GM21360 (cell line): Measurements from ENCODE around the gene ZBTB8A.
A peak's percentile ranks its signal among the peaks of the same experiment; 100 is the strongest.
"Not testable (repeated sequence)": the region's sequence is repeated elsewhere in the genome, so short reads cannot be mapped to it uniquely, and the experiment has no call there.

ENCODE experiments used
- ATAC-seq: cut with Tn5 transposase; IDR thresholded peaks from one replicate; pipeline ENCODE4 v1.9.1; 2021; ENCODE audit warnings: mild to moderate bottlenecking, moderate library complexity; ENCODE audit not compliant: unreplicated experiment

ZBTB8A gene

DNA sequence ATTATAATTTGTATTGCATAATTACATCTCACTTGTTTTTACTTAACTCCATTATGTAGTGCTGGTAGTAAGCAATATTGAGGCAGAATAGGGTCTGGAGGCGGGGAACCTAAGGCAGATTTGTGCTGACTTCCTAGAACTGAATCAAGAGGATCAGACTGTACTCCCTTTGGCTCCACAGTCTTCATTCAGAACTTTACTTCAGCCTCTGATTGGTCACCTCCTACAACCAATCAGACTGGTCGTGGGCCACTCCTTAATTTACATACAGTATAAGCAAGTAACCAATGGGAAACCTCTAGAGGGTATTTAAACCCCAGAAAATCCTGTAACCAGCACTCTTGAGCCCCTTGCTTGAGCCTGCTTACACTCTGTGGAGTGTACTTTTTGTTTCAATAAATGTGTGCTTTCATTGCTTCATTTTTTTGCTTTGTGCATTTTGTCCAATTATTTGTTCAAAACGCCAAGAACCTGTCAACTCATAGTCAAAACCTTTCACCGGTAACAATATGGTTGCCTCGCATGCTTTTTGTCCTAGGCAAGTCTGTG, 79.5 kb downstream of the ZBTB8A start:
- ATAC-seq, result no peak

DNA sequence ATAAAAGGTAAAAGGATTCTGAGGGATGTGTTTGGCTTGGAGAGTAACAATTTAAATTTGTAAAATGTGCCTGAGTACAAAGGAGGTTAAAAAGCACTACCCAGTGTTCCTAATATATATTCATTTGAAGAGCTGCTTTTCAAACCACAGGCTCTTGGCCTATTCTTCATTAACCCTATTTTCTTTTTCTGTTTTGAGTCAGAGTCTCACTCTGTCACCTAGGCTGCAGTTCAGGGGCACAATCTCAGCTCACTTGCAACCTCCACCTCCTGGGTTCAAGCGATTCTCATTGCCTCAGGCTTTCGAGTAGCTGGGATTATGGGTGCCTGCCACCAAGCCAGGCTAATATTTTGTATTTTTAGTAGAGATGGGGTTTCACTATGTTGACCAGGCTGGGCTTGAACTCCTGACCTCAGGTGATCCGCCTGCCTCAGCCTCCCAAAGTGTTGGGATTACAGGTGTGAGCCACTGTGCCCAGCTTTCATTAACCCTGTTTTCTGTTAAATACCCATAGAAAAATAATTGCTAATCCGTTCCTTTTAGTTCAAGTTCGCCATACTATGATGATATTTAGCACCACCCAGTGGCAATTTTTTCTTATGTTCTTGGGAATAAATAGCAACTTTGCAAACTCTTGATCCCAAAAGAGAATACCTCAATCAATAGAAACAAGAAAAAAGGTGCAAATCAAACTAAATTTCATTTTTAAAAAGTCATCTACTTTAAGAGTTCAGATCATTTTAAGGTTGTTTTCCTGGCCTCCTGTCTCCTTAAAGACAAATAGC, 80.7 kb downstream of the ZBTB8A start:
- peak; percentile 61 for ATAC-seq

DNA sequence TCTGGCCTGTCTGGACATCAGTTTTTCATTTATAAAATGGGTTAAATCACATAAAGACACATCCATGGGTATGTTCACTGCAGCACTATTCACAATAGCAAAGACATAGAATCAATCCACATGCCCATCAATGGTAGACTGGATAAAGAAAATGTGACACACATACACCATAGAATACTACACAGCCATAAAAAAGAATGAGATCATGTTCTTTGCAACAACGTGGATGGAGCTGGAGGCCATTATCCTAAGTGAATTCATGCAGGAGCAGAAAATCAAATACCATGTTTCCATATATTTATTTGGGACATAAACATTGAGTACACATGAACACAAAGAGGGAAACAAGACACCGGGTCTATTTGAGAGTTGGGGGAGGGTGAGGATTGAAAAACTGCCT, 83.0 kb downstream of the ZBTB8A start:
- ATAC-seq, result no peak

DNA sequence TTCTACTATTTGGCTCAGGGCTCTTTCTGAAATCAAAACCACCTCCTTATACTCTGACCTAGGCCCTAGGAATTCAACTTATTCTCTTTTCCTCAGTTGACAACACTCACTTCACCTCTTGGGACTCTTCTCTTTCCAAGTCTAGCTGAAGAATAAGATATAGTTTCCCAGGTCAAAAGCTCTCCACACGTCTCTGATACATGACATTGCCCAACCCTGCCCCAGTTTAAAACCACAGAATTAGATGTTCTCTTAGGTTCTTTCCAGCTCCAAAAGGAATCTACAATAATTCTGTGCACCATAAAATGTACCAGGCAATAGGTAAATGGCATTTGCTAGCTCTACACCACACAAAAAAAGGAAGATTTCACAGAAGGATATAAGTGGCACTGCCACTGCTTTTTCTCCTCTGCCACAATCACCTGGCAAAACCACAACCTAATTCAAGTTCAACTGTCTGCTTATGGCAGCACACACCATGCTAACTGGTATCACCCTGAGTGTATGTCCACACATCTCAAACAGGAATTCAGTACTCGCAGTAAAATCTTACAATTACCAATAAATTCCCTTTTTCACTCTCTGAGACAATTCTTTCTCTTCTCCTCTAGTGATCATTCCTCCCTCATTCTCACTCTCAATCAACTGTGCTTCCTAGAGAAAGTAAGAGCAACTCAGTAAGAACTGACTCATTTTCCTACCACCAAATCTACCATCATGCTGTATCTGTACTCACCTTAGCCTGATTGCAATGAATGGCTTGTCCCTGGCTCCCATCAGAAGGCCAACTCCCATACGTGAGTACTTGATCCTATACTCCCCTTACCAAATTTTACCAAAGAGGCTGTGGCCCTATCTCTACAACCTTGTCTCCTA, 83.8 kb downstream of the ZBTB8A start:
- no peak for ATAC-seq

DNA sequence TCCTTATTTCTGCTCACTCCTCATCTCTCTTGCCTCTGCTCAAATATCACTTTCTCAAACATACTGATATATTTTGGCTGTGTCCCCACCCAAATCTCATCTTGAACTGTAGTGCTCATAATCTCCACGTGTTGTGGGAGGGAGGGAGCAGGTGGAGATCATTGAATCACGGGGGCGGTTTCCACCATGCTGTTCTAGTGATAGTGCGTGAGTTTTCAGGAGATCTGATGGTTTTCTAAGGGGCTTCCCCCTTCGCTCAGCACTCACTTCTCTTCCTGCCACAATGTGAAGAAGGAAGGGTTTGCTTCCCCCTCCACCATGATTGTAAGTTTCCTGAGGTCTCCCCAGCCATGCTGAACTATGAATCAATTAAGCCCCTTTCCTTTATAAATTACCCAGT, 84.5 kb downstream of the ZBTB8A start:
- no peak for ATAC-seq

DNA sequence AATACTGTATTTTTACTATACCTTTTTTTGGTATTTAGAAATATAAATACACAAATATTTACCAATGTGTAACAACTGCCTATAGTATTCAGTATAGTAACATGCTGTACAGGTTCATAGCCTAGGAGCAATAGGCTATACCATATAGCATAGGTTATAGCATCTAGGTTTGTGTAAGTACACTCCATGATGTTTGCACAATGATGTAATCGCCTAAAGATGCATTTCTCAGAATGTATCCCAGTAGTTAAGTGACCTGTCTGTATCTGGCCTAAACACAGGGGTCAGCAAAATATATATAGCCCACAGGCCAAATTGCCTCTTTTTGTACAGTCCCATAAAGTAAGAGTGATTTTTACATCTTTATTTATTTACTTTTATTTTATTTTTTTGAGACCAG, 86.9 kb downstream of the ZBTB8A start:
- ATAC-seq, result no peak

GRCh38 chr1:32627596-32628162, 88.5 kb downstream of the ZBTB8A start:
- no peak for ATAC-seq

DNA sequence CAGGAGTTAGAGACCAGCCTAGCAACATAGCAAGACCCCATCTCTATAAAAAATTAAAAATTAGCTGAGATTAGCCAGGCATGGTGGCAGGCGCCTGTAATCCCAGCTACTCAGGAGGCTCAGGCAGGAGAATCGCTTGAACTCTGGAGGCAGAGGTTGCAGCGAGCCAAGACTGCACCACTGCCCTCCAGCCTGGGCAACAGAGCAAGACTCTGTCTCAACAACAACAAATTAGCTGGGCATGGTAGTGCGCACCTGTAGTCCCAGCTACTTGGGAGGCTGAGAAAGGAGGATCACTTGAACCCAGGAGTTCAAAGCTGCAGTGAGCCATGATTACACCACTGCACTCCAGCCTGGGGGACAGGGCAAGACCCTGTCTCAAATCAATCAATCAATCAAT, 90.9 kb downstream of the ZBTB8A start:
- ATAC-seq, result not testable (repeated sequence)

- ATAC-seq, result no peak
Observed at GRCh38 chr1:32632829-32633228, 93.6 kb downstream of the ZBTB8A start.

GRCh38 chr1:32635508-32636277, 96.5 kb downstream of the ZBTB8A start:
- ATAC-seq, result no peak

DNA sequence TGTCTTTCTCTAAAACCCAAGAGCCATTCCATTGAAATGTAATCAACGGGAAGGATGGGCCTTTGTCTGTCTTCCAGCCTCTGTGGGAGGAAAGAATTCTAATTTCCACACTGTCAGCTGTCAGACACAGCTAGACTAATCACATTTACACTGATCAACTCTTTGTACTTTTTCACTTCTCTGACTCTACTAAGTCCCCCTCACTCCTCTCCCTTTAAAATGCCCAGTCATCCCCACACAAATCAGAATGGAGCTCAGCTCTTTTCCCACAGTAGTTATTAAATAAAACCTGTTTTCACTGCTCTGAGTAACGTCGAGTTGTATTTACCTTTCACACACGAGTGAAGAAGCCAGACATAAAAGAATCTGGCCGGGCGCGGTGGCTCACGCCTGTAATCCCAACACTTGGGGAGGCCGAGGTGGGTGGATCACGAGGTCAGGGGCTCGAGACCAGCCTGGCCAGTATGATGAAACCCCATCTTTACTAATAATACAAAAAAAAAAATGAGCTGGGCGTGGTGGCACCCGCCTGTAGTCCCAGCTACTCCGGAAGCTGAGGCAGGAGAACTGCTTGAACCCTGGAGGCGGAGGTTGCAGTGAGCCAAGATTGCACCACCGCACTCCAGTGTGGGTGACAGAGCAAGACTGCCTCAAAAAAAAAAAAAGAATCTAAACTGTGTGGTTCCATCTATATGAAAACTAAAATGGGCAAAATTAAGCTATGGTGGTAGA, 97.9 kb downstream of the ZBTB8A start:
- ATAC-seq, result no peak

GRCh38 chr1:32639489-32640075, 100.4 kb downstream of the ZBTB8A start:
- no peak for ATAC-seq

DNA sequence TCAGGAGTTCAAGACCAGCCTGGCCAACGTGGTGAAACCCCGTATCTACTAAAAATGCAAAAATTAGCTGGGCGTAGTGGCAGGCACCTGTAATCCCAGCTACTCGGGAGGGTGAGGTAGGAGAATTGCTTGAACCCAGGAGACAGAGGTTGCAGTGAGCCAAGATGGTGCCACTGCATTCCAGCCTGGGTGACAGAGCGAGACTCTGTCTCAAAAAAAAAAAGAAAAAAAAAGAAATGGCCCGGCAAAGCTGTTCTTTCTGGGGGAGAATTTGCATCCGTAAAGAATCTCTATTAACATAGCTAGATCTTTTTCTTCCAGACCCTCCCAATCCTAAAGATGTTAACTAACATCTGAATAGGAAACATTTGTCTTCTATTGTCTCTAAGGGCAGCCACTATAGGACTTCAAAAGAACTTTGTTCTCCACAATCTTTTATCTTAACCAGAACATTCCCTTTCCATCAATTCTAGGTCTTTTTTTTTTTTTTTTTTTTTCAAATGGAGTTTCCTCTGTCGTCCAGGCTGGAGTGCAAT, 103.1 kb downstream of the ZBTB8A start:
- not testable (repeated sequence) for ATAC-seq

DNA sequence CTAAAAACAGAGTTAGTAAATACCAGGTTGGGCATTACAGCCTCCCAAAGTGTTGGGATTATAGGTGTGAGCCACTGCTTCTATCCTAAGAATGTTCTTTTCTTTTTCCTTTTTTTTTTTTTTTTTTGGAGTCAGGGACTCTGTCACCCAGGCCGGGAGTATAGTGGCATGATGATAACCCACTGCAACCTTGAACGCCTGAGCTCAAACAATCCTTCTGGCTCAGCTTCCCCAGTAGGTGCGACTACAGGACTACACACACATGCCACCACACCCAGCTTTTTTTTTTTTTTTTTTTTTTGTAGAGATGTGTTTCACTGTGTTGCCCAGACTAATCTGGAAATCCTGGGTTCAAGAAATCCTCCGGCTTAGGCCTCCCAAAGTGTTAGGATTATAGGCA, 105.2 kb downstream of the ZBTB8A start:
- no peak for ATAC-seq

- no peak for ATAC-seq
Observed at GRCh38 chr1:32647308-32648134, 108.3 kb downstream of the ZBTB8A start.

GRCh38 chr1:32650248-32650751, 111.1 kb downstream of the ZBTB8A start, which contains the start of gene ZBTB8OS:
TSS of gene ZBTB8OS (minus strand) at chr1:32650550. CDS start at chr1:32650529, 21 bp downstream.
- peak; percentile 51 for ATAC-seq

GRCh38 chr1:32650752-32651460, 111.7 kb downstream of the ZBTB8A start, which contains the start of gene RBBP4:
TSS of gene RBBP4 (plus strand) at chr1:32651208. CDS start at chr1:32651307, 99 bp downstream.
- peak; percentile 79 for ATAC-seq
